Measurements from ENCODE around the gene LHFPL3.

LHFPL3 gene

DNA sequence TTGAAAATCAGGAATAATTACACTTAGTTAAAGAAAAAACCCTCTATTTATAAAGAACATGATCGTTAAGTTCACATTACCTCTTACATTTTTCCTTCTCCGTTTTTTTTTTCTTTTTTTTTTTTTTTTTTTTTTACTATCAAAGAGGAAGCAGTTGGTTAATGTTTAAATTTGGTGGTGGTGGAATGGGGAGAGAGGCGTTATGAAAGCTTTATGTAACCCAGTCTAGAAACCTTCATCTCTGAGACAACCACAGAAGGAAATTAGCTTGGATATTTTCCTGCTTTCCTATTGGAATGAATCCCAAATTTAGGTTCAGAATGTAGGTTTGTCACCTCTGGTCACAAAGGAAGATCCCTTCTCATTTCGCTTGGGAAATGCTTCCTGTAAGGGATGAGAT, 31.5 kb upstream of the LHFPL3 start:
- no peak for DNase-seq (ENCODE audit: extremely low spot score)

DNA sequence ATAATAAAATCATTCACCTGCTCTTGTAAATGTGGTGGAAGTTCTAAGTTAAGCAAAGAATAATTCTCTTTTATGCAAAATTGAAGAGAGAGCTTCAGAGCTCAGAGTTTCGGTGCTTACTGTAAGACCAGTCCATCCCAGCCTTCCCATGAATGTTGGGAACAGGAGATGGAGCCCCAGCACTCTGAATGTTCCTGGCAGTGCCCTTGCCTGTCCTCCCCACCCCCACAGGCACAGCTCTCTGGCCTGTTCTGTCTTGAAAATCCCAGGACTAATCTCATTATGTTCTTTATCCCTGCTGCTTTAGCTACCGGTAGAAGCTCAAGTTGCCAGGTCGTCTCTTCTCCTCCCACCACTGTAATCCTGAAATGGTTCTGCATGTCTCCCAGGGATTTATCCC, 29.1 kb upstream of the LHFPL3 start:
- ChIA-PET CTCF (no interaction called here), POLR2A (no interaction called here)
- TF ChIP-seq L3MBTL2 (conservative IDR thresholded peaks at IDR 0.05) (no peak), SP1 (IDR thresholded peaks at IDR 0.05) (no peak), ELF4 (IDR thresholded peaks at IDR 0.05) (no peak), PKNOX1 (IDR thresholded peaks at IDR 0.05) (no peak), NFRKB (IDR thresholded peaks at IDR 0.05) (no peak), FOXK2 (IDR thresholded peaks at IDR 0.05) (no peak), FOXA1 (IDR thresholded peaks at IDR 0.05) (no peak), ARNT (IDR thresholded peaks at IDR 0.05) (no peak), SUZ12 (IDR thresholded peaks at IDR 0.05) (no peak), FOXM1 (IDR thresholded peaks at IDR 0.05; ENCODE audit: borderline replicate concordance) (no peak), TARDBP (IDR thresholded peaks at IDR 0.05) (no peak), BHLHE40 (IDR thresholded peaks at IDR 0.05; ENCODE audit: borderline replicate concordance) (no peak), HDGF (IDR thresholded peaks at IDR 0.05; ENCODE audit: borderline replicate concordance) (no peak)

More for the DNA sequence above, 31.5 kb upstream of the LHFPL3 start:
- TF ChIP-seq FOXA1 (IDR thresholded peaks at IDR 0.05) (no peak), ARNT (IDR thresholded peaks at IDR 0.05) (no peak), ELF4 (IDR thresholded peaks at IDR 0.05) (no peak), BHLHE40 (IDR thresholded peaks at IDR 0.05; ENCODE audit: borderline replicate concordance) (no peak), CTBP1 (IDR thresholded peaks at IDR 0.05; ENCODE audit: borderline replicate concordance) (no peak), HDGF (IDR thresholded peaks at IDR 0.05; ENCODE audit: borderline replicate concordance) (no peak), FOXK2 (IDR thresholded peaks at IDR 0.05) (no peak), ZNF384 (IDR thresholded peaks at IDR 0.05) (no peak), NFRKB (IDR thresholded peaks at IDR 0.05) (no peak), PKNOX1 (IDR thresholded peaks at IDR 0.05) (no peak), SP1 (IDR thresholded peaks at IDR 0.05) (no peak), SUZ12 (IDR thresholded peaks at IDR 0.05) (no peak), TARDBP (IDR thresholded peaks at IDR 0.05) (no peak), L3MBTL2 (conservative IDR thresholded peaks at IDR 0.05) (no peak), FOXM1 (IDR thresholded peaks at IDR 0.05; ENCODE audit: borderline replicate concordance) (no peak), LEF1 (IDR thresholded peaks at IDR 0.05; ENCODE audit: borderline replicate concordance) (no peak)
- ChIA-PET CTCF (no interaction called here), POLR2A (no interaction called here)

DNA sequence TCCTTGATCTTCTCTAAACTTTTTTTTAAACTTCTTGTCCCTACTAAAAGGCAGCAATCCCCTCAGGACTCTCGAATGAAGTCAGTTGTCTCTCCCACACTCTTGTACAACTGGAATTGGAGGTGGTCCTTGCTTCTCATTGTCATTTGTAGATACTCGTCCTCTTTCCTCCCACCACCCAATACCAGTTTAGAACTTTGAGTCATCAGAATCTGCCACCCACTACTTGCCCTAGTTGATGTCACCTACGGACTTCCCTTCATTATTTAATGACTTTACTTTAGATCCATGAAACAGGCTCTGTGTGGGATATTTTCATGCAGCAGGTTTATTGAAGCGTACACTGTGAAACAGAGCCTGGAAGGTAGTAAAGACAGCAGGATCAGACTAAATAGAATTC, 28.6 kb upstream of the LHFPL3 start:
- ChIA-PET POLR2A (no interaction called here), CTCF (no interaction called here)
- TF ChIP-seq HDGF (IDR thresholded peaks at IDR 0.05; ENCODE audit: borderline replicate concordance): no peak
- TF ChIP-seq SP1 (IDR thresholded peaks at IDR 0.05): no peak
- TF ChIP-seq ZNF384 (IDR thresholded peaks at IDR 0.05): no peak
- DNase-seq (ENCODE audit: extremely low spot score): no peak

More for the DNA sequence above, 29.1 kb upstream of the LHFPL3 start:
- DNase-seq (ENCODE audit: extremely low spot score): no peak

- POLR2A ChIA-PET: no interaction called here
- no peak for DNase-seq (ENCODE audit: extremely low spot score)
- TF ChIP-seq ZNF384 (IDR thresholded peaks at IDR 0.05) (no peak), CTBP1 (IDR thresholded peaks at IDR 0.05; ENCODE audit: borderline replicate concordance) (no peak), BHLHE40 (IDR thresholded peaks at IDR 0.05; ENCODE audit: borderline replicate concordance) (no peak), SP1 (IDR thresholded peaks at IDR 0.05) (no peak), NFRKB (IDR thresholded peaks at IDR 0.05) (no peak), PKNOX1 (IDR thresholded peaks at IDR 0.05) (no peak), L3MBTL2 (conservative IDR thresholded peaks at IDR 0.05) (no peak), FOXM1 (IDR thresholded peaks at IDR 0.05; ENCODE audit: borderline replicate concordance) (no peak), FOXA1 (IDR thresholded peaks at IDR 0.05) (no peak), ELF4 (IDR thresholded peaks at IDR 0.05) (no peak), FOXK2 (IDR thresholded peaks at IDR 0.05) (no peak), ARNT (IDR thresholded peaks at IDR 0.05) (no peak), SUZ12 (IDR thresholded peaks at IDR 0.05) (no peak), HDGF (IDR thresholded peaks at IDR 0.05; ENCODE audit: borderline replicate concordance) (no peak), TARDBP (IDR thresholded peaks at IDR 0.05) (no peak), LEF1 (IDR thresholded peaks at IDR 0.05; ENCODE audit: borderline replicate concordance) (no peak)
- CTCF ChIA-PET: no interaction called here
Observed at GRCh38 chr7:104306793-104307192, 21.6 kb upstream of the LHFPL3 start.

GRCh38 chr7:104317948-104318629, 10.3 kb upstream of the LHFPL3 start:
- CTCF ChIA-PET: no interaction called here

GRCh38 chr7:104327534-104327933, 869 bp upstream of the LHFPL3 start:
- TF ChIP-seq HDGF (IDR thresholded peaks at IDR 0.05; ENCODE audit: borderline replicate concordance): no peak
- no peak for TF ChIP-seq FOXA1 (IDR thresholded peaks at IDR 0.05)
- no peak for TF ChIP-seq ZNF384 (IDR thresholded peaks at IDR 0.05)
- DNase-seq (ENCODE audit: extremely low spot score): no peak
- CTCF ChIA-PET: no interaction called here
- POLR2A ChIA-PET: no interaction called here

More at GRCh38 chr7:104317948-104318629, 10.3 kb upstream of the LHFPL3 start:
- POLR2A ChIA-PET: no interaction called here
- no peak for TF ChIP-seq LEF1 (IDR thresholded peaks at IDR 0.05; ENCODE audit: borderline replicate concordance)
- DNase-seq (ENCODE audit: extremely low spot score): no peak

DNA sequence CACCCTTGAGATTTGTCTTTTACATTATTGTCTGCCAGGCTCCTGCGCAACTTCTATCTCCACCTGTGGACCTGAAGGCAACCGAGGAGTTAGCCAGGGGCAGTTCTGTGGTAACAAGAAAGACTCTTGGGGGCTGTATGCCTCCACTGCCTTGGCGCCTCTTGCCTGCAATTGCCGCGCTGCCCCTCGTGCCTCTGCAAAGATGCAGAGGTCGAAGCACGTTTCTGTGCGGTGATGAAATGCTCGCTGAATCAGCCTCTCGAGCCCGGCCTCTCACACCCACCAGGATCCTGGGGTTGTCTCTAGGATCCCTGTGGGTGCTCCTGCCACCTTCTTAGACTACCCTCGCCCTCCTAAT, 486 bp upstream of the LHFPL3 start:
- ChIA-PET POLR2A (no interaction called here), CTCF (no interaction called here)
- TF ChIP-seq ELF4 (IDR thresholded peaks at IDR 0.05) (no peak), LEF1 (IDR thresholded peaks at IDR 0.05; ENCODE audit: borderline replicate concordance) (no peak), FOXA1 (IDR thresholded peaks at IDR 0.05) (no peak), CTBP1 (IDR thresholded peaks at IDR 0.05; ENCODE audit: borderline replicate concordance) (no peak), ARNT (IDR thresholded peaks at IDR 0.05) (no peak), SP1 (IDR thresholded peaks at IDR 0.05) (no peak), HDGF (IDR thresholded peaks at IDR 0.05; ENCODE audit: borderline replicate concordance) (no peak), ZNF384 (IDR thresholded peaks at IDR 0.05) (no peak)
- no peak for DNase-seq (ENCODE audit: extremely low spot score)

All from HEK293T (cell line).